Ishikawa (cell line): ENCODE measurements around the gene COL4A2.

Source experiments
- CEBPB ChIP-seq: IDR thresholded peaks from 2 replicates; pipeline ENCODE4 v1.6.1; 2012
- CREB1 ChIP-seq: IDR thresholded peaks from 2 replicates; pipeline ENCODE4 v1.6.1; 2012; ENCODE audit warnings: low read depth
- EGR1 ChIP-seq: IDR thresholded peaks from 2 replicates; pipeline ENCODE4 v1.6.1; 2012
- EP300 ChIP-seq: IDR thresholded peaks from 2 replicates; pipeline ENCODE4 v1.6.1; 2012; ENCODE audit warnings: borderline replicate concordance
- FOXM1 ChIP-seq: IDR thresholded peaks from 2 replicates; pipeline ENCODE4 v1.6.1; 2012; ENCODE audit warnings: low read depth, borderline replicate concordance
- MAX ChIP-seq: IDR thresholded peaks from 2 replicates; pipeline ENCODE4 v1.6.1; 2012
- NFIC ChIP-seq: IDR thresholded peaks from 2 replicates; pipeline ENCODE4 v1.6.1; 2012
- RAD21 ChIP-seq: IDR thresholded peaks from 2 replicates; pipeline ENCODE4 v1.6.1; 2012; ENCODE audit warnings: low read depth
- REST ChIP-seq: IDR thresholded peaks from 2 replicates; pipeline ENCODE4 v1.6.1; 2012; ENCODE audit warnings: low read depth, mild to moderate bottlenecking
- TAF1 ChIP-seq: IDR thresholded peaks from 2 replicates; pipeline ENCODE4 v1.6.1; 2012; ENCODE audit warnings: low read depth, mild to moderate bottlenecking
- TCF12 ChIP-seq: IDR thresholded peaks from 2 replicates; pipeline ENCODE4 v1.6.1; 2012; ENCODE audit warnings: low read depth
- TEAD4 ChIP-seq: IDR thresholded peaks from 2 replicates; pipeline ENCODE4 v1.6.1; 2012
- USF1 ChIP-seq: IDR thresholded peaks from 2 replicates; pipeline ENCODE4 v1.6.1; 2012
- YY1 ChIP-seq: IDR thresholded peaks from 2 replicates; pipeline ENCODE4 v1.6.1; 2012; ENCODE audit warnings: low read depth
- ZBTB7A ChIP-seq: IDR thresholded peaks from 2 replicates; pipeline ENCODE4 v1.6.1; 2012; ENCODE audit warnings: low read depth

Gene COL4A2

DNA sequence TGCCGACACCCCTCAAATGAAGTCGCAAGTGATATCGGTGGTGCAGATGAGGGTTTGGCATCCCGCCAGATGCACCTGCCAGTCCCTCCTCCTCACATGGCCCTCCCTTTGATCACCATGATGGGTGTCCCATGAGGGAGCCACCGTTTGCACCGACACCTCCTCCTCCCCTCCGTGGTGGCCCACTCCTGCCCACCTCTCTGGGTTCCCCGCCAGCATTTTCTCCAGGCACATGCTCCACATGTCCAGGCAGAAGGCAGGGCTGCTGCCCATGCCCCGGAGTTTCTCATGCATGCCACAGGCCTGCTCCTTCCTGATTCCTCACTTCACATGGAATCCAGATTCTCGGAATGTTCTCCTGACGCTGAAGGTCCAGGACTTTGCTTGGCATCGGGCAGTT is 49.3 kb downstream of the COL4A2 start:
- no peak for TF ChIP-seq TEAD4
- no peak for TF ChIP-seq TAF1
- TF ChIP-seq MAX, result no peak
- no peak for TF ChIP-seq CREB1
- TF ChIP-seq ZBTB7A, result no peak
- TF ChIP-seq EGR1, result no peak
- TF ChIP-seq EP300, result no peak
- TF ChIP-seq TCF12, result no peak
- no peak for TF ChIP-seq FOXM1
- TF ChIP-seq USF1, result no peak
- no peak for TF ChIP-seq CEBPB
- TF ChIP-seq RAD21, result no peak
- no peak for TF ChIP-seq REST
- no peak for TF ChIP-seq NFIC
- TF ChIP-seq YY1, result no peak

- TF ChIP-seq RAD21, result no peak
- no peak for TF ChIP-seq TAF1
- no peak for TF ChIP-seq EGR1
- TF ChIP-seq TEAD4, result no peak
Observed at GRCh38 chr13:110358381-110358780, 51.3 kb downstream of the COL4A2 start.

GRCh38 chr13:110359840-110360301 is 52.8 kb downstream of the COL4A2 start:
- no peak for TF ChIP-seq TCF12
- TF ChIP-seq TEAD4, result no peak
- TF ChIP-seq ZBTB7A, result no peak
- no peak for TF ChIP-seq TAF1
- TF ChIP-seq NFIC, result no peak
- TF ChIP-seq CREB1, result no peak
- no peak for TF ChIP-seq MAX
- no peak for TF ChIP-seq EGR1
- no peak for TF ChIP-seq YY1
- no peak for TF ChIP-seq CEBPB
- no peak for TF ChIP-seq FOXM1
- no peak for TF ChIP-seq REST
- no peak for TF ChIP-seq USF1
- no peak for TF ChIP-seq EP300
- TF ChIP-seq RAD21, result no peak

DNA sequence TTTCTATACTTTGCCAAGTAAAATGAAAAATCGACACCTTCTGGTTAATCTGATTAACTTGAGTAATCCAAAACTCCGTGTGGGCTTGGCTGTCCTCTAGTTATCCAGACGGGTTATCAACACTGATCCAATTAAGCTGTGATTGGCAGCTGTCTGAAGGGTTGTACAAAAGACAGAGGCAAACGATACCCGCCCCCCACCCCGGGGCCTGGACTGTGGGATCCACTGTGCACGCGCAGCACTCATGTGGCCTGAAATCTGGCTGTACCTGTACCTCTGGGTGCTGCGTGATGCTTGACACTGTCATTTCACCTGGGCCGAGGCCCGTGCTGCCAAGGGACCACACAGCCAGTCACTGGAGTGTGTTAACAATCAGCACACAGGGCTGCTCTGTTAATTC is 53.5 kb downstream of the COL4A2 start:
- no peak for TF ChIP-seq EGR1

DNA sequence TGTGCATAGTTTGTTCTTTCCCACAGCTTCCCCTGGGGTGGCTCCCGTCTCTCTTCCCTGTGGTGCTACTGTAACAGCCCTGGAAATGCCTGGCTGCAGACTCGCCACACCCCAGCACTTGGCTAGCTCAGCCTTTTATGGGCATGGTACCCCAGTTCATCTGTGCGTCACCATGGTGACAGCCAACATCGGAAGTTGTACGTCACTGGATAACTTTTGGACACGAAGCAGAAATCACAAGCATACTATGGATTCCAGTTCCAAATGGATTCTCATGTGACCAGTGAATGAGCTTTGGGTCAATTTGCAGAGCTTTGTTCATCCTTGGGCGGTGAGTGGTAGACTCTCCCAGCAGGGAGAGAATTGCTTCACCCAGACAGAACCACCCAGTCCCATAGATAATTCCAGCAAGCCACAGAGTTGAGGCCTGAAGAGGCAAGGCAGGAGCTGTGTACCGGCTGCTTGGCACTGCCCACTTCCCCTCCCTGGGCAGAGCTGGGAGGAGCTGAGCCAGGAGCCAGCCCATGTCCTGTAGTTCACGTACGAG is 54.4 kb downstream of the COL4A2 start:
- TF ChIP-seq TEAD4, result no peak

- no peak for TF ChIP-seq EGR1
- no peak for TF ChIP-seq TCF12
- TF ChIP-seq REST, result no peak
- TF ChIP-seq CEBPB, result no peak
- no peak for TF ChIP-seq TAF1
- no peak for TF ChIP-seq RAD21
- no peak for TF ChIP-seq FOXM1
- TF ChIP-seq CREB1, result no peak
- TF ChIP-seq ZBTB7A, result no peak
- no peak for TF ChIP-seq YY1
- no peak for TF ChIP-seq EP300
- TF ChIP-seq NFIC, result no peak
- TF ChIP-seq TEAD4, result no peak
Observed at GRCh38 chr13:110363010-110363409, 55.9 kb downstream of the COL4A2 start.
